ENCODE measurements around the gene CELA2A. TPM values are rescaled to one million over a fixed set of nuclear protein-coding genes. Genes with fewer than 3 reads are reported as not detected.
"Not testable (repeated sequence)": the region's sequence is repeated elsewhere in the genome, so short reads cannot be mapped to it uniquely, and the experiment has no call there.

The CELA2A gene
- total RNA-seq, 4 donors from 2014 or later = not detected

DNA sequence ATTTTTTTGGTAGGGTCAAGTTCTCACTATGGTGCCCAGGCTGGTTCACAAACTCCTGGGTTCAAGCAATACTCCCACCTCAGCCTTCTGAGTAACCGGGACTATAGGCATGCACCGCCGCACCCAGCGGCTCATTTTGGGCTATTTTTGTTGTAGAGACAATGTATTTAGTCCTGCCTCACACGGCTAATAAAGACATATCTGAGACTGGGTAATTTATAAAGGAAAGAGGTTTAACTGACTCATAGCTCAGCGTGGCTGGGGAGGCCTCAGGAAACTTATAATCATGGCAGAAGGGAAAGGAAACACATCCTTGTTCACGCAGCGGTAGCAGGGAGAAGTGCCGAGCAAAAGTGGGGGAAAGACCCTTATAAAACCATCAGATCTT is 4.2 kb downstream of the CELA2A start:
- intact Hi-C loops (cut with DNase I; ENCODE audit: low total_unique reads) (no loop called here), in situ Hi-C loops (cut with MboI; ENCODE audit: low sequenced_read_pairs in 4 of 4) (no loop called here)
- DNase-seq = no peak
- TF ChIP-seq, protein P1, sequence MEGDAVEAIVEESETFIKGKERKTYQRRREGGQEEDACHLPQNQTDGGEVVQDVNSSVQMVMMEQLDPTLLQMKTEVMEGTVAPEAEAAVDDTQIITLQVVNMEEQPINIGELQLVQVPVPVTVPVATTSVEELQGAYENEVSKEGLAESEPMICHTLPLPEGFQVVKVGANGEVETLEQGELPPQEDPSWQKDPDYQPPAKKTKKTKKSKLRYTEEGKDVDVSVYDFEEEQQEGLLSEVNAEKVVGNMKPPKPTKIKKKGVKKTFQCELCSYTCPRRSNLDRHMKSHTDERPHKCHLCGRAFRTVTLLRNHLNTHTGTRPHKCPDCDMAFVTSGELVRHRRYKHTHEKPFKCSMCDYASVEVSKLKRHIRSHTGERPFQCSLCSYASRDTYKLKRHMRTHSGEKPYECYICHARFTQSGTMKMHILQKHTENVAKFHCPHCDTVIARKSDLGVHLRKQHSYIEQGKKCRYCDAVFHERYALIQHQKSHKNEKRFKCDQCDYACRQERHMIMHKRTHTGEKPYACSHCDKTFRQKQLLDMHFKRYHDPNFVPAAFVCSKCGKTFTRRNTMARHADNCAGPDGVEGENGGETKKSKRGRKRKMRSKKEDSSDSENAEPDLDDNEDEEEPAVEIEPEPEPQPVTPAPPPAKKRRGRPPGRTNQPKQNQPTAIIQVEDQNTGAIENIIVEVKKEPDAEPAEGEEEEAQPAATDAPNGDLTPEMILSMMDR (IDR thresholded peaks at IDR 0.05 in 4 of 5, conservative IDR thresholded peaks at IDR 0.05 in 1 of 5) = no peak
- TF ChIP-seq POLR2A (IDR thresholded peaks at IDR 0.05) = no peak
- Histone ChIP-seq H3K27me3 (no peaks in the 10 kb centered on the region), H3K4me1 (no peaks in the 10 kb centered on the region), H3K36me3 (no peaks in the 10 kb centered on the region), H3K9me3 (no peaks in the 10 kb centered on the region), H3K27ac (no peak overlapping the region), H3K4me3 (no peak overlapping the region)
- ATAC-seq = no peak

DNA sequence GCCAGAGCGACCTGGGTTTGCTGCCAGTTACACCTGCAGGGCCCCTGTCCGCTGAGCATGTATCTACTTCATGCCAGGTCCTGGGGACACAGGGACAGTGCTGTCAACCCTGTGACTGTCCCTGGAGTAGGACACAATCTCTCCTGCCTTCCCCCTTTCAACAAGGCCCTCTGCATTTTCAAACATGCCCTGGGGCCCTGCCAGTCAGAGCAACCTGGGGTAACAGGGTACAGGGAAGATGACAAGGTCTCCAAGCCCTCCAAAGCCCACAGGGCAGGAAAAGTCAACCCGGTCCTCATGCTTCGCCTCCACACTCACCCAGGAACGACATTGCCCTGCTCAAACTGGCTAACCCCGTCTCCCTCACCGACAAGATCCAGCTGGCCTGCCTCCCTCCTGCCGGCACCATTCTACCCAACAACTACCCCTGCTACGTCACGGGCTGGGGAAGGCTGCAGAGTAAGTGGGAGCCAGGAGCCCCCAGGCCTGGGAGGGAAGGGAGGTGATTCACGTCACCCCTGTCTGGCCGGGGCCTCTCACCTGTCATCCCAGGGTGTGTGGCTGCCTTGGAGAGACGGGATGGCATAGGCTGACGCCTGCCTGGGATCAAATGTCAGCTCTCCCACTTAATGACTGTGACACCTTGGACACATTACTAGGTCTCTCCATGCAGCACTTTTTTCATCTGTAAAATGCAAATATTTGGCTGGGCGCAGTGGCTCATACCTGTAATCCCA is 6.7 kb downstream of the CELA2A start:
- H3K27ac ChIP-seq; H3K36me3 ChIP-seq; H3K27me3 ChIP-seq; ATAC-seq; H3K4me3 ChIP-seq; DNase-seq; in situ Hi-C loops (cut with MboI; ENCODE audit: low sequenced_read_pairs in 4 of 4); H3K9me3 ChIP-seq; intact Hi-C loops (cut with DNase I; ENCODE audit: low total_unique reads); H3K4me1 ChIP-seq: not testable (repeated sequence)

DNA sequence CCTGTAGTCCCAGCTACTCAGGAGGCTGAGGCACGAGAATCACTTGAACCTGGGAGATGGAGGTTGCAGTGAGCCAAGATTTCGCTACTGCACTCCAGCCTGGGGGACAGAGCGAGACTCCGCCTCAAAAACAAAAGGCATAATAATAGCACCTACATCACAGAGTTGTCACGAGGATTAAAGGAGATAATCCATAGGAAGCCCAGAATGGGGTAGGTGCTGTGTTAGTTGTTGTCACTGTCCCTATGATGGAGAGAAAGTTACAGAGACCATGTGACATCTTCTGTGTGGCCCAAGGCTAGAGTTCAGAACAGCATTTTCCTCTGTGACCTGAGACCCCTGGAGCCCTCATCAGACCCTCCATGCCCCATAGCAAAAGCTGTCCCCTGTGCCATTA is 7.4 kb downstream of the CELA2A start:
- DNase-seq; H3K36me3 ChIP-seq; H3K27ac ChIP-seq; H3K4me1 ChIP-seq; H3K27me3 ChIP-seq; ATAC-seq; intact Hi-C loops (cut with DNase I; ENCODE audit: low total_unique reads); in situ Hi-C loops (cut with MboI; ENCODE audit: low sequenced_read_pairs in 4 of 4); H3K9me3 ChIP-seq; H3K4me3 ChIP-seq: not testable (repeated sequence)

DNA sequence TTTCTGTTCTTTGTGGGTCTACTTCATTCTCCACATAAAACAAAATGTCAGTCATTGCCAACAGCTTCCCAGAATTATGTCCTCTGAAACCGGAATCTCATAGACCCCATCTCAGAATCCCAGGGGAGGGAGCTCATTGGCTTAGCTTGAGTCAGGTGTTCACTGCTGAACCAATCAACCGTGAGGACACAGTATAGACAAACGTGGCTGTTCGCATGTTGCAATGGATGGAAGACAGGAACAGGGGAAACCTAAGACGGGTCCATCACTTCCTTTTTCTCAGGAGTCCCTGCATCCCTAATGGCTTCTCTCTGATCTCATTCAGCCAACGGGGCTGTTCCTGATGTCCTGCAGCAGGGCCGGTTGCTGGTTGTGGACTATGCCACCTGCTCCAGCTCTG is 9.1 kb downstream of the CELA2A start:
- Histone ChIP-seq H3K27ac (no peak overlapping the region), H3K9me3 (no peaks in the 10 kb centered on the region), H3K4me3 (no peak overlapping the region), H3K36me3 (no peaks in the 10 kb centered on the region), H3K27me3 (no peaks in the 10 kb centered on the region), H3K4me1 (no peaks in the 10 kb centered on the region)
- DNase-seq (no peak), ATAC-seq (no peak)
- no peak for TF ChIP-seq POLR2A (IDR thresholded peaks at IDR 0.05)
- TF ChIP-seq, protein P1 (IDR thresholded peaks at IDR 0.05 in 4 of 5, conservative IDR thresholded peaks at IDR 0.05 in 1 of 5) = no peak
- in situ Hi-C loops (cut with MboI; ENCODE audit: low sequenced_read_pairs in 4 of 4) (no loop called here), intact Hi-C loops (cut with DNase I; ENCODE audit: low total_unique reads) (no loop called here)

DNA sequence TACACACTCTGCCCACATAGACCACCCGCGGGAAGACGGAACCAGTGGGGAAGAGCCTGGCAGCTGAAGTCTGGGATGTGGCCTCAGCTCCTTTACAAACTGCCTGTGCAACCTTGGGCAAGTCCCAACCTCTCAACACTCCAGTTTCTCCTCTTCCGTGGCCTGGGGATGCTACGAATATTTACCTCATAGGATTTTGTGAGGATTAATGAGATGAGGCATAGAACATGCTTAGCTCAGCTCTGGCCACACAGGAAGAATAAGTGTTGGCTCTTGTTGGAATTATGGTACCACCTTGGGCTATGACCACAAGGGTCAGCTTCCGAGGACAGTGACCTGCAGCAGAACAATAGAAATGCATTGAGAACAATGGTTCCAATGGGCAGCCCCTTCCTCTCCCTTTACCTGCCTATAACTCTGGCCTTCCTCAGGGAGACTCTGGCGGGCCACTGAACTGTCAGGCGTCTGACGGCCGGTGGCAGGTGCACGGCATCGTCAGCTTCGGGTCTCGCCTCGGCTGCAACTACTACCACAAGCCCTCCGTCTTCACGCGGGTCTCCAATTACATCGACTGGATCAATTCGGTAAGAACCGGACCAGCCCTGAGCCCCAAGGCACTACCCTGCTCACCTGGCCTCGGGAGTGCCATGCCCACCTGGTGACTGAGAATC is 10.6 kb downstream of the CELA2A start:
- in situ Hi-C loops (cut with MboI; ENCODE audit: low sequenced_read_pairs in 4 of 4); H3K9me3 ChIP-seq; ATAC-seq; H3K4me1 ChIP-seq; intact Hi-C loops (cut with DNase I; ENCODE audit: low total_unique reads); H3K27ac ChIP-seq; H3K4me3 ChIP-seq; H3K27me3 ChIP-seq; DNase-seq; H3K36me3 ChIP-seq: not testable (repeated sequence)

DNA sequence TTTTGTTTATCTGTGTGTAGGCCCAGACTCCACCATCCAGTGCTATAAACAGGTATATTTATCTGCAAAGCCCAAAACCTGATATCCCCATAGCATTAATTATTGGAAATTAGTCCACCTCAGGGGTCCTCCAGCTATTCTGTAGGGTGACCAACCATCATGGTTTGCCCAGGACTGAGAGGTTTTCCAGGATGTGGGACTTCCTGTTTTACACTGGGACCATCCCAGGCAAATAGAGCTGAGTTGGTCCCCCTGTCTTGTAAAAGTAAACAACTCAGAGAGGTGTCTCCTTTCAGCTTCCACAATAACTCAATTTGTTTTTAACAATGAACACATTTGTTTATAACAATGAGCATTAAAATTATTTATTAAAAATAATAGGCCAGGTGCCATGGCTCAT is 11.6 kb downstream of the CELA2A start:
- H3K27me3 ChIP-seq = no peaks in the 10 kb centered on the region
- TF ChIP-seq POLR2A (IDR thresholded peaks at IDR 0.05) = no peak
- TF ChIP-seq, protein P1 (IDR thresholded peaks at IDR 0.05 in 4 of 5, conservative IDR thresholded peaks at IDR 0.05 in 1 of 5) = no peak

More for the DNA sequence above, 11.6 kb downstream of the CELA2A start:
- in situ Hi-C loops (cut with MboI; ENCODE audit: low sequenced_read_pairs in 4 of 4) = no loop called here
- Histone ChIP-seq H3K27ac (no peak overlapping the region), H3K36me3 (no peaks in the 10 kb centered on the region), H3K4me3 (no peak overlapping the region), H3K4me1 (no peaks in the 10 kb centered on the region), H3K9me3 (no peaks in the 10 kb centered on the region)
- intact Hi-C loops (cut with DNase I; ENCODE audit: low total_unique reads) = no loop called here
- DNase-seq = no peak
- ATAC-seq = no peak

Data from gastrocnemius medialis (tissue), 4 donors.